Hepatocyte (in vitro differentiated cells): Measurements from ENCODE around the gene PTPN2. TPM values are rescaled to one million over a fixed set of nuclear protein-coding genes. Genes with fewer than 3 reads are reported as not detected.

Experiments used
- DNase-seq: peaks from one replicate; pipeline ENCODE4 v3.0.0-alpha.2; 2016; ENCODE audit warnings: low spot score
- H2AFZ ChIP-seq: fragments of 200-600 bp; sonication (generic); 2 replicates; pipeline ENCODE4 v1.6.0; 2016; ENCODE audit warnings: antibody characterized with exemption, mild to moderate bottlenecking
- H3K27ac ChIP-seq: fragments of 200-600 bp; sonication (generic); 2 replicates; pipeline ENCODE4 v1.5.1; 2016; ENCODE audit warnings: mild to moderate bottlenecking
- H3K27me3 ChIP-seq: fragments of 200-600 bp; sonication (generic); 2 replicates; pipeline ENCODE4 v1.6.1; 2016
- H3K36me3 ChIP-seq: fragments of 200-600 bp; sonication (generic); replicated peaks from 2 replicates; pipeline ENCODE4 v1.5.1; 2016; ENCODE audit warnings: low read depth; ENCODE audit not compliant: insufficient read depth
- H3K4me1 ChIP-seq: fragments of 200-600 bp; sonication (generic); 2 replicates; pipeline ENCODE4 v1.5.1; 2016; ENCODE audit warnings: mild to moderate bottlenecking, moderate library complexity; ENCODE audit not compliant: insufficient read depth
- H3K4me2 ChIP-seq: fragments of 200-600 bp; sonication (generic); 2 replicates; pipeline ENCODE4 v1.6.0; 2016
- H3K4me3 ChIP-seq: fragments of 200-600 bp; sonication (generic); 2 replicates; pipeline ENCODE4 v1.5.1; 2016; ENCODE audit warnings: mild to moderate bottlenecking
- H3K79me2 ChIP-seq: fragments of 200-600 bp; sonication (generic); 2 replicates; pipeline ENCODE4 v1.6.0; 2017; ENCODE audit warnings: mild to moderate bottlenecking
- H3K9me2 ChIP-seq: fragments of 200-600 bp; sonication (generic); replicated peaks from 2 replicates; pipeline ENCODE4 v1.6.0; 2017; ENCODE audit warnings: mild to moderate bottlenecking; ENCODE audit not compliant: insufficient read depth
- H3K9me3 ChIP-seq: fragments of 200-600 bp; sonication (generic); 2 replicates; pipeline ENCODE4 v1.5.1; 2016; ENCODE audit warnings: low read depth, mild to moderate bottlenecking
- H4K20me1 ChIP-seq: fragments of 200-600 bp; sonication (generic); 2 replicates; pipeline ENCODE4 v1.6.0; 2016; ENCODE audit warnings: mild to moderate bottlenecking; ENCODE audit not compliant: insufficient read depth, poor library complexity, severe bottlenecking
- EZH2 ChIP-seq: fragments of 200-600 bp; sonication (generic); IDR thresholded peaks from 2 replicates; pipeline ENCODE4 v1.6.1; 2016; ENCODE audit warnings: antibody characterized with exemption, mild to moderate bottlenecking, borderline replicate concordance
- EZH2phosphoT487 ChIP-seq: fragments of 200-600 bp; sonication (generic); IDR thresholded peaks from one replicate; pipeline ENCODE4 v1.6.1; 2018; ENCODE audit warnings: antibody characterized with exemption, mild to moderate bottlenecking, low read depth, moderate library complexity; ENCODE audit not compliant: unreplicated experiment, severe bottlenecking
- WGBS: methylation state at CpG from one replicate; pipeline ENCODE4 v1.1.6; 2016; ENCODE audit warnings: low lambda C conversion rate; ENCODE audit errors: missing lambda C conversion rate; 5-methylcytosine and 5-hydroxymethylcytosine counted together
- polyA plus RNA-seq: library from polyadenylated mRNA; unstranded; fragments of >200 nt; fragmentation: Nextera tagmentation; extraction: Ambion mirVana; gene quantifications from 2 replicates; pipeline ENCODE4 v1.2.1, GENCODE V29; 2016
- total RNA-seq: library from RNA; depleted of rRNA; stranded (reverse); fragments of >200 nt; gene quantifications from 2 replicates; pipeline ENCODE4 v1.2.3, GENCODE V29; 2014
- TF ChIP-seq, protein P1 (sequence below): fragments of 200-600 bp; sonication (generic); IDR thresholded peaks from 2 replicates; pipeline ENCODE4 v1.5.1; 2016; ENCODE audit warnings: antibody characterized with exemption, mild to moderate bottlenecking; ENCODE audit not compliant: poor library complexity

Gene PTPN2
- total and polyA plus RNA-seq, 2 experiments from 2014 or later = 32.0 to 36.7 TPM

GRCh38 chr18:12823892-12824291 lies 60.1 kb downstream of the PTPN2 start:
- no peak for DNase-seq
- no peaks in the 10 kb centered on the region for H3K4me1 ChIP-seq
- H3K27ac ChIP-seq = no peak overlapping the region
- H3K4me2 ChIP-seq = no peak overlapping the region
- no peak for TF ChIP-seq EZH2phosphoT487
- TF ChIP-seq, protein P1, sequence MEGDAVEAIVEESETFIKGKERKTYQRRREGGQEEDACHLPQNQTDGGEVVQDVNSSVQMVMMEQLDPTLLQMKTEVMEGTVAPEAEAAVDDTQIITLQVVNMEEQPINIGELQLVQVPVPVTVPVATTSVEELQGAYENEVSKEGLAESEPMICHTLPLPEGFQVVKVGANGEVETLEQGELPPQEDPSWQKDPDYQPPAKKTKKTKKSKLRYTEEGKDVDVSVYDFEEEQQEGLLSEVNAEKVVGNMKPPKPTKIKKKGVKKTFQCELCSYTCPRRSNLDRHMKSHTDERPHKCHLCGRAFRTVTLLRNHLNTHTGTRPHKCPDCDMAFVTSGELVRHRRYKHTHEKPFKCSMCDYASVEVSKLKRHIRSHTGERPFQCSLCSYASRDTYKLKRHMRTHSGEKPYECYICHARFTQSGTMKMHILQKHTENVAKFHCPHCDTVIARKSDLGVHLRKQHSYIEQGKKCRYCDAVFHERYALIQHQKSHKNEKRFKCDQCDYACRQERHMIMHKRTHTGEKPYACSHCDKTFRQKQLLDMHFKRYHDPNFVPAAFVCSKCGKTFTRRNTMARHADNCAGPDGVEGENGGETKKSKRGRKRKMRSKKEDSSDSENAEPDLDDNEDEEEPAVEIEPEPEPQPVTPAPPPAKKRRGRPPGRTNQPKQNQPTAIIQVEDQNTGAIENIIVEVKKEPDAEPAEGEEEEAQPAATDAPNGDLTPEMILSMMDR = no peak
- no peaks in the 10 kb centered on the region for H3K9me3 ChIP-seq
- H3K79me2 ChIP-seq = no peaks in the 10 kb centered on the region
- no peaks in the 10 kb centered on the region for H3K27me3 ChIP-seq
- 97% methylated on average over 2 of the region's 2 CpGs for WGBS
- no peaks in the 10 kb centered on the region for H3K9me2 ChIP-seq
- H3K4me3 ChIP-seq = no peak overlapping the region
- no peak overlapping the region for H2AFZ ChIP-seq
- no peaks in the 10 kb centered on the region for H4K20me1 ChIP-seq
- no peaks in the 10 kb centered on the region for H3K36me3 ChIP-seq

GRCh38 chr18:12821408-12821807 lies 62.6 kb downstream of the PTPN2 start:
- no peaks in the 10 kb centered on the region for H3K79me2 ChIP-seq
- no peaks in the 10 kb centered on the region for H3K27me3 ChIP-seq
- H3K4me2 ChIP-seq = no peak overlapping the region
- no peak overlapping the region for H3K4me3 ChIP-seq
- H3K27ac ChIP-seq = no peak overlapping the region
- 47% methylated on average over 3 of the region's 3 CpGs for WGBS
- no peaks in the 10 kb centered on the region for H3K36me3 ChIP-seq
- no peak for DNase-seq
- no peaks in the 10 kb centered on the region for H3K9me2 ChIP-seq
- TF ChIP-seq EZH2phosphoT487 (no peak), EZH2 (no peak)
- TF ChIP-seq, protein P1 = no peak
- H2AFZ ChIP-seq = no peak overlapping the region
- no peaks in the 10 kb centered on the region for H3K4me1 ChIP-seq
- H4K20me1 ChIP-seq = no peaks in the 10 kb centered on the region
- no peaks in the 10 kb centered on the region for H3K9me3 ChIP-seq

GRCh38 chr18:12820506-12820905 lies 63.5 kb downstream of the PTPN2 start:
- TF ChIP-seq, protein P1 = no peak
- TF ChIP-seq EZH2 (no peak), EZH2phosphoT487 (no peak)
- WGBS = 70% methylated on average over 6 of the region's 6 CpGs
- H3K4me3 ChIP-seq = no peak overlapping the region
- H3K9me3 ChIP-seq = no peaks in the 10 kb centered on the region
- no peaks in the 10 kb centered on the region for H3K27me3 ChIP-seq
- no peak overlapping the region for H2AFZ ChIP-seq
- no peaks in the 10 kb centered on the region for H3K4me1 ChIP-seq
- no peaks in the 10 kb centered on the region for H3K9me2 ChIP-seq
- H3K79me2 ChIP-seq = no peaks in the 10 kb centered on the region
- H3K4me2 ChIP-seq = no peak overlapping the region
- no peaks in the 10 kb centered on the region for H3K36me3 ChIP-seq
- H4K20me1 ChIP-seq = no peaks in the 10 kb centered on the region
- no peak overlapping the region for H3K27ac ChIP-seq
- no peak for DNase-seq

DNA sequence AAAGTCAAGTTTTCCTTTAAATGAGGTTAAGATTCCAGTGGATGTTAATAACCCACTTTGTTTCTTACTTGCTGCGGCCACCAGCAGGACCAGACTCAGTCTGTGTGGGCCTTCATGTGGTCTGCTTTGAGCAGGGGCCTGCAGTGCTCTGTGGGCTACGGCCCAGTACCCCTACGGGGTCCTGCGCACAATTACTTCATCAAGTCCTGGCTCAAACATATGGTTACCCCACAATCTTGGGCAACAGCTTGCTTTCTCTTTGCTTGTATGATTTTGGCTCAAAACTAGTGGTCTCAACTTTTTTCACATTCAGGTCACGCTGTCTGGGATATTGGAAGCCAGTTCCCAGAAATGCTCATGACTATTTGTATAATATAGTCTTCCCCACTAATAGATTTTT lies 64.2 kb downstream of the PTPN2 start:
- Histone ChIP-seq H3K36me3 (no peaks in the 10 kb centered on the region), H3K9me2 (no peaks in the 10 kb centered on the region), H3K79me2 (no peaks in the 10 kb centered on the region), H3K4me3 (no peak overlapping the region), H3K4me2 (no peak overlapping the region), H3K4me1 (no peaks in the 10 kb centered on the region), H4K20me1 (no peaks in the 10 kb centered on the region), H3K27me3 (no peaks in the 10 kb centered on the region), H3K9me3 (no peaks in the 10 kb centered on the region), H3K27ac (no peak overlapping the region), H2AFZ (no peak overlapping the region)
- WGBS = 93% methylated on average over 5 of the region's 5 CpGs
- DNase-seq = no peak
- TF ChIP-seq EZH2 (no peak), EZH2phosphoT487 (no peak)
- TF ChIP-seq, protein P1 = no peak
